Measurements from ENCODE around the gene TUBB6.

The TUBB6 gene

GRCh38 chr18:12290086-12290485, 18.0 kb upstream of the TUBB6 start:
- DNase-seq = no peak

GRCh38 chr18:12291161-12291560, 16.9 kb upstream of the TUBB6 start:
- DNase-seq = no peak

DNA sequence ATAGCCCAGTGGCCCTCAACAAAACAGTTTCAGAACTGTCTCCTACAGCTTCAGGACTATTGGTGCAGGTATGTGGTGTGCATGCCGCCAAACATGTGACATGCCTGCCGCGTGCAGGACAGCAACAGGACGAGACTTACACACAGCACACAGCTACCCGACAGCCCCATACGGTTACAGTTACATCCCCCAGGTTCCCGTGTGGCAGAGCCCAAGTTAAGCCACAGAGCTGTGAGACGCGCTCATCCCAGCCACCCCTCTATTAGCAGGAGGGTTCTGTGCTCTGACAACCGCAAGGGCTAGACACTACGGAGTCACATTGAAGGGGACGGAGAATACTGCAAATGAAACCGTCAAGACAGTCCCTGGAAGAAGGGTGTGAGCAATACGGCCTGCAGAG, 16.4 kb upstream of the TUBB6 start:
- DNase-seq = no peak

DNA sequence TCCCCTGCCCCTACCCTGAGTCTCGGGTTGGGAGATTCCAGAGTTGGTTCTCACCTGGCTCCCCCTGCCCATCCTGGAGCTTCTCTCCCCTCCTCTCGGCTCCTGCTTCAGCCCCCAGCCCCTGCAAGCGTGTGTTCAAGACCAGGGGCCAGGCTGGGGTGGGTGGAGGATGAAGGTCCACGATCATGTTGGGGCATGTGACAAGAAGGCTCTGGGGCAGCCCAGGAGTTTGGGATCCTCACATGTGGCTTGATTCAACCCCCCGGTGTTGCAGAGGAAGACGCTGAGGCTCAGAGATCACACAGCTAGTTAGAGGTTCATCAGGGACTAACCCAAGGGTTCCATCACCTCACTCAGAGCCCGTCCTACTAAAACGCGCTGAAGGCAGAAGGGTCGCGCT, 14.2 kb upstream of the TUBB6 start:
- DNase-seq = no peak

DNA sequence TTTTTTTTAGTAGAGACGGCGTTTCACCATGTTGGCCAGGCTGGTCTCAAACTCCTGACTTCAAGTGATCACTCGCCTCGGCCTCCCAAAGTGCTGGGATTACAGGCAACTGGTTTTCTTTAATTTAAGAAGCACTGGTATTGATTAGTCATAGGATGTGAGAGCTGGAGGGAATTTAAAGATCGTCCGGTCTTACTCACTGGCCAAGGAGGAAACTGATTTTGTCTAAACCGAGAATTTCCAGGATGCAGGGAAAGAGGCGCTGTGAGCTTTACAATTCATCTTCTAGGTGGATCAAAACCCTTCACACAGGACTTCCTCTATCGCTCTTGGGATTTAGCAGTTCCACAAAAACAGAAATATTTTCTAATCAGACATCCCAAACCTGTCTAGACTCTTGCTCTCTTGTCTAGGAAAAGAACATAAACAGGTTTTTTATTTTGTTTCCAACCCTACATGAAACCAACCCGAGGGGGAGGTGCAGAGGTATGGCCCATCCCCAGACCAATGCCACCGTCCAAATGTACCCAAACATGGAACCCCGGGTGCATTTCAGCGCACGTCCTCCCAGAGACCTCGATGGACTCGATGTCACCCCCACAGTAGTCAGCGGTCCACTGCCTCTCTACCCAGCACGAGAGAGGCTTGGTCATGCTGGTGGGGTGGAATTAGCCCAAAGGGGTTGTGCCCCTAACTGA, 12.5 kb upstream of the TUBB6 start:
- no peak for DNase-seq

DNA sequence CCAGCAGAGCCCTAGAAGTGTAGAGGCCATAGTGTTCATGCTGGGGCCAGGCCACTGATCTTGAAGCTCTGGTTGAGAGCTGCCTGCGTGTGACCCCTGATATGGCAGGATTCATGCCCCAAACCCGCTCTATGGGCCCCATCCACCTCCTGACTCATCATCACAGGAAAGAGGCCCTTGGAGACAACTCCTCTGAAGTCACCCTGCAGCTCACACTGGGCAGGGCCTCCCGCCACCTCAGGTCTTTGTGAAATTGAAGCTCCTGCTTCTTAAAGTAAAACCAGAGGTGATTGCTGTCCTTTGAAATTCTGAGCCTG, 12.0 kb upstream of the TUBB6 start:
- DNase-seq = no peak

DNA sequence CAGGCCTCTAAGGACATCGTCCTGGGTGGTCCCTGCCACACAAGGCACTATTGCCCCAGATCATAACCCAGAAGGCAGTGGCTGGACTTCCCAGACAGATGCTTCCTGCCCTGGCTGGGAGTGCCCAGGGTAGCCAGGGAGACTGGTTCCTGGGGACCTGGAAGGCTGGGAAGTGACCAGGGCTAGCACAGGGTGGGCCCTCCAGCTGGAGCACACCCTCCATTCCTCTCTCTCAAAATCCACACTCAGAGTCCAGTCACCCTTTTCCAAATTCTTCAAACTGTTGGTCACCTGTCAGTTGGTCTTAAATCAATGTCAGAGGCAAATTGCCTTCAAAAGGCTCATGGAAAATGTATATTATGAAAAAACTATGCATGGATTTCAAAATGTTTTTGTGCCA, 11.6 kb upstream of the TUBB6 start:
- no peak for DNase-seq

DNA sequence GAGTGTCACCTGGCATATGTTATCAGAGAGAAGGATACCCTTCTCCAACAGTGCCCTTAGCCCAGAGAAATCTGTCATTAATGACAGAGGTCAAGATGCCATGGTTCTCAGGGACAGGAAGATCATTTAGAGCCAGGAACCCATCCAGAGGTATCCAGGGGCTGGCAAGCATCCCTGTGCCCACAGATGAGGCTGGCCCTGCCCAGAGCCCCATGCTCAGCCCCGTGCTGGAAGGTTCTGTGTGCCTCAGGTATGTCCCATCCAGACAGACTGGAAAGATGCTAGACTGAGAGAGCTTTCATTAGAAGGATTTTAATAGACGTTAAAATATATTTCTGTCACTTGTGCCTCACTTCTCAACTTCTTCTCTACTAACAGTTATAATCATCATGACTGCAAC, 8.2 kb upstream of the TUBB6 start:
- no peak for DNase-seq

DNA sequence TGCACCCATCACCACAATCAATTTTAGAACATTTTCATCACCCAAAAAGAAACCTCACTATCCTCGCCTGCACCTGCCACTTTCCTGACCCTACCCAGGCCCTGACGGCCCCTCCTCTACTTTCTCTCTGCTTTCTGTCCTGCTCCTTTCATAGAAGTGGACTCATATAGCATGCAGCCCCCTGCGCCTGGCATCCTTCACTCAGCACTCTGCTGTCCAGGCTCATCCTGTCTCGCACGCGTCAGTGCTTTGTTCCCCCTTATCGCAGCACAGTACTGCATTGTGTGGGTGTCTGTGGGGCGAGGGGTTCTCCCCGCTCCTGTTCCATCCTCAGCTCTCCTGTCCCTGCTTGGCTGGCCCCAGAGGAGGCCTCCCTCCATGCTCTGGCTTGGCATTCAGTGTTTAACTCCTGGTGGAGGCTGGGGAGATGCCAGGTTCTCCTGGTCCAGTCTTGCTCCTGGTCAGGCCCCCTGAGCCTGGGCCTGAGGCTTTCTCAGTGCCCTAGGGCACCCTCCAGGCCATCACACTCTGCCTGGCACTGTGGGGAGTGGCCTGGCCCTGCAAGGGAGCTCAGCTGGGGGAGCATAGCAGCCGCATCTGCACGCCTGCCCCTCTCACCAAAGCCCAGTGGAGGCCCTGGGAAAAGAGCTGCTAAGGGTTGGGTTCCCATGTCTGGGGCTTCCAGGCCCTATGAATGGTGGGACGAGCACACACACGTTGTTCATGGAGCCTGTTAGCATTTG, 6.6 kb upstream of the TUBB6 start:
- no peak for DNase-seq

GRCh38 chr18:12302391-12303147, 5.5 kb upstream of the TUBB6 start:
- DNase-seq = no peak

GRCh38 chr18:12304351-12305210, 3.5 kb upstream of the TUBB6 start:
- DNase-seq = no peak

DNA sequence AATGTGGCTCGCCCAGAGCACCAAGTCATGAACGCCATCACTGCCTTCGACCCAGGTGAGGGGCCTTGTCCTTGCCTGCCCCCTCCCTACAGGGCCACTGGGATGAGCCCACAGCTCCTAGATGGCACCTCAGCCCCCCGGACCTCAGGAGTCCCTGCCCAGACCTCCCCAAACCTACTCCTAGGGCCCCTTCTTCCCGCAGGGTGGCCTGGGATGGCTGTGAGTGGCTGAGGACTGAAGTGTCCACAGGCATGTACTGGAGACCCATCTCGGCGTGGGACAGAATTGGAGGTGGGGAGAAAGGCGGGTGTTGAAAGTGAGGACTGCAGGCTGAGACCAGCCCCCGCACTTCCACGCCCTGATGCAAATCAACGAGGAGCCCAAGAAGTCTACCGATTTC, 2.8 kb upstream of the TUBB6 start:
- DNase-seq = no peak

DNA sequence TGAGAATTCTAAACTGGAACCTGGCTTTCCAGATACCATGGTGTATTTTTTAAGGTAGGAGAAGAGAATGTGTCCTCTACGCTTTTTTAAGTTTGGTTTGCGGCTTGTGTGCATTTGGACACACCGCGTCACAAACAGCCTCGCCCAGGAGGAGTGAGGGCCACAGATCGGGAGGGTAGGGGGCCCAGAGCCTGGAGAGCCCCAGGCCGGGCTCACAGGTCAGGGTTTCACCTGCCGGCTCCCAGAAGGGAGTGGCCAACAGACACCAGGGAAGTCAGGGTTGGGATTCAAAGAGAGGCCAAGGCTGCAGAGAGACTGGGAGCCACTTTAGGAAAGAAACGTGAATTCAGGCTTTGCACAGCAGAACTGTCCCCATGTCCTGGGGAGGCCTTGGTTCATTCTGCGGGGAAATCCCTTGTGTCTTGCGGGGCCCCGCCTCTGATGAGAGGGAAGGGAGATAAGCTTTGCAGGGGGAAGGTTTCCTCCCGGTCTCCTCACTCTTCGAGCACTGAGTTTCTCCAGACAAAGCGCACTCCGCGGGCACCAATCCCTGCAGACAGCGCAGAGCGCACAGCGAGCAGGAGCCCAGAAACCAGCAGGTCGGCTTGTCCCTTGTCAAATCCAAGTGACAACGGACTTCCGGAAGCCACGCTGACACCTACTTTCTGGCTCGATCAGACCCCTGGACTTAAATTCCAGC, 2.0 kb upstream of the TUBB6 start:
- no peak for DNase-seq

DNA sequence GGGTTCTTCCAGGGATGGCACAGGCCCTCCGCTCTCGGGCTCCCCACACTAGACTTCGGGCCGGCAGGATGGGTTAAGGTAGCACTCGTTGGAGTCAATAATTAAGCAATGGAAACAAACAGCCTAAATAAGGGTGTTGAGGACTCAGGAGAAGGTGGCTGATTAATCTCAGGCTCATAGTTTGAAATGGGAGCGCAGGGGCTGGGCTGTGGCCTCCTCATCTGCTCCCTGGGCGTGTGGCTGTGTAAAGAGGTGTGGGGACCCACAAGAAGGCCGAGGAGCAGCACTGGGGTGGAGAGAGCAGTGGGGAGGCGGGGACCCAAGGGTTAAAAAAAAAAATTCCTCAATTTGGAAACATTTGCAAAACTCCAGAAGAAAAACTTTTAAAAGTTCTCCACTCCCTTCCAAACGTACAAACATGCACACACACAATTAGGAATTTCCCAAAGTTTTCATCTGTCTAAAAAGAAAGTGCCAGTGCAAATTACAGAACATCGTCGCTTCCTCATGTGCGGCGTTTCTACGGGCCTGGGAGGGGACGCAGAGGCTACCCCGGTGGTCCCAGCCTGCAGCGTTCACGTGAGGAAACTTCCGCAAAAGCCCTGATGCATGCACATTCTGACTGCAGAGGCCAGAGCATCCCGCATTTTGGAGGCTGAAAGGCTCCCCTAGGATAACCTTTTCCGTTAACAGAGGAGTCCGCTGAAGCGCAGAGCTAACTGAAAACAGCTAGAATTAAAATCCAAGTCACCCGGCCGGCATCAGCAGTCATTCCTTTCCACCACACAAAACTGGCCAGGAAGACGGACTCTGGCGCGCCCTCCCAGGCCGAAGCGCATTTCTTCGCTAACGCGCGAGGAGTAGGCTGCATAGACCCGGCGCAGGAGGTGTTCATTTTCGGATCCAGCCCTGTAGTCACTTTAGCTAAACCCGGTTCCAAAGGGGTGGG, 1.0 kb upstream of the TUBB6 start:
- peak in 1 of 56 donors; percentile 12 for DNase-seq

GRCh38 chr18:12308386-12309100, 502 bp downstream of the TUBB6 start:
- DNase-seq = peak in 5 of 56 donors; percentile 8 to 50 (median 32)

GRCh38 chr18:12309683-12310198, 1.7 kb downstream of the TUBB6 start:
- no peak for DNase-seq

DNA sequence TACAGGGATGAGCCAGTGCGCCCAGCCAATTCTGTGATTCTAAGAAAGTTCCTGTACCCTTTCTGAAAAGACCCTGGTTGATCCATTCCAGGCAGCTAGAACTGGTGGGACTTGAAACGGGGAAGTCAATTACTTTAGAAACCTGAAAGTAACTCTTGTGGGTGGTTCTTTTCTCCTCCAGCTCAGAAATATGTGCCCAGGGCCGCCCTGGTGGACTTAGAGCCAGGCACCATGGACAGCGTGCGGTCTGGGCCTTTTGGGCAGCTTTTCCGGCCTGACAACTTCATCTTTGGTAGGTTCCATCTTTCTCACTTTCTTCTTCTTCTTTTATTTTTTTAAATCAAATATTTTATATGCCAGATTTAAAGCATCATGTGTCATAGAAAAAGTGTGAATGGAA, 2.7 kb downstream of the TUBB6 start:
- no peak for DNase-seq

DNA sequence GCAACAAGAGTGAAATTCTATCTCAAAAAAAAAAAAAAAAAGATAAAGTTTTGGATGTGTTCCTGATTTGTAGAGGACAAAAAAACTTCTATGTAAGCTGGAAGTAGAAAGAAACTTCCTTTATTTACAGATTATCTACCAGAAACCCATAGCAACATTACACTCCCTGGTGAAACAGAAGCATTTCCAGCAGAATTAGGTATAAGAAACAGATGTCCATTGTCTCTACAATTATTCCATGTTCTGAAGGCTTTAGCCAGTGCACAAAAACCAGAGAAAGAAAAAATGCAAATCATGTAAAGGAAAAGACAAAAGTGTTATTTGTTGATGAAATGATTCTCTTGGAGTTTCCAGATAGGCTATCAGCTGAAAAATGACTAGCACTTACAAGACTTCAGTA, 4.9 kb downstream of the TUBB6 start:
- DNase-seq = no peak

Measured in nucleus accumbens (tissue), 56 donors.